ENCODE data around the gene TESK2.

DNA sequence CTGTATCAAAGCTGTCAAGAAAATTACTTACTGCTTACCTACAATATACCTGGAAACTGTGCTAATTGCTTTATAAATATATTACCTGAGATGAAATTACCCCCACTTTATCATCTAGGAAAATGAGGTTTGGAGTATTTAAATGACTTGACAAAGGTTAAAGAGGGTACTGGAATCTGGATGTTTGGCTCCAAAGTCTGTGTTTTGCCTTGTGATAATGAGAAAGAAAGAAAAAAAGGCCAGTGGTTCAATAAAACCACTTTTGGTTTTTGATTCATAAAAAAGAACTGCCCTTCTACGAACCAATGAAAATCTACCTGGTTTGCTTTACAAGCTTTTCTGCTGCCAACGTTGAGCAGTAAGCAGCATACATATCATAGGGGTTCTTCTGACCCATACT, 89.4 kb downstream of the TESK2 start:
- no peak for TF ChIP-seq EP300 (IDR thresholded peaks at IDR 0.05)
- TF ChIP-seq POLR2AphosphoS5 (IDR thresholded peaks at IDR 0.05) = no peak
- TF ChIP-seq, protein P1, sequence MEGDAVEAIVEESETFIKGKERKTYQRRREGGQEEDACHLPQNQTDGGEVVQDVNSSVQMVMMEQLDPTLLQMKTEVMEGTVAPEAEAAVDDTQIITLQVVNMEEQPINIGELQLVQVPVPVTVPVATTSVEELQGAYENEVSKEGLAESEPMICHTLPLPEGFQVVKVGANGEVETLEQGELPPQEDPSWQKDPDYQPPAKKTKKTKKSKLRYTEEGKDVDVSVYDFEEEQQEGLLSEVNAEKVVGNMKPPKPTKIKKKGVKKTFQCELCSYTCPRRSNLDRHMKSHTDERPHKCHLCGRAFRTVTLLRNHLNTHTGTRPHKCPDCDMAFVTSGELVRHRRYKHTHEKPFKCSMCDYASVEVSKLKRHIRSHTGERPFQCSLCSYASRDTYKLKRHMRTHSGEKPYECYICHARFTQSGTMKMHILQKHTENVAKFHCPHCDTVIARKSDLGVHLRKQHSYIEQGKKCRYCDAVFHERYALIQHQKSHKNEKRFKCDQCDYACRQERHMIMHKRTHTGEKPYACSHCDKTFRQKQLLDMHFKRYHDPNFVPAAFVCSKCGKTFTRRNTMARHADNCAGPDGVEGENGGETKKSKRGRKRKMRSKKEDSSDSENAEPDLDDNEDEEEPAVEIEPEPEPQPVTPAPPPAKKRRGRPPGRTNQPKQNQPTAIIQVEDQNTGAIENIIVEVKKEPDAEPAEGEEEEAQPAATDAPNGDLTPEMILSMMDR (IDR thresholded peaks at IDR 0.05) = no peak
- TF ChIP-seq POLR2A (IDR thresholded peaks at IDR 0.05) = no peak
